Stimulated activated CD4-positive, alpha-beta T cell treated with anti-CD3 and anti-CD28 coated beads, Interleukin-4, amount 100 ng/mL, for 24 hours (primary cell): ENCODE results near the gene CHURC1.
"Not testable (repeated sequence)": the region's sequence is repeated elsewhere in the genome, so short reads cannot be mapped to it uniquely, and the experiment has no call there.

Source experiments
- DNase-seq: peaks from one replicate; pipeline ENCODE4 v3.0.0-alpha.2; 2020

CHURC1 gene

DNA sequence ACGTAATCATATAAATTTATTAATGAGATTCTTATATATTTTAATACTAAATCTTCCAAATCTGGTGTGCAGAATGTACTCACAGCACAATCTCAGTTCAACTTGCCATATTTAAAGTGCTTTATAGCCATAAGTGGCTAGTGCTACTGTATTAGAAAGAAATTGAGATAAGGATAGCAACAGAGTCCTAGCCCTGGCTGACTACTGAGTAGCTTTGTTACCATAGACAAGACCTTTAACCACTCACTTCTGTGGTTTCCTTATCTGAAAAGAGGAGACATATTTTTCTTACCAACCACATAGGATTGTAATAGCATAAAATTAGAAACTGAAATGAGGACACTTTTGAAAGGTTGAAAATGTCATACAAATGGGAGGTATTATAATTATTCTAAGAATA lies 2.0 kb upstream of the CHURC1 start:
- DNase-seq = no peak

DNA sequence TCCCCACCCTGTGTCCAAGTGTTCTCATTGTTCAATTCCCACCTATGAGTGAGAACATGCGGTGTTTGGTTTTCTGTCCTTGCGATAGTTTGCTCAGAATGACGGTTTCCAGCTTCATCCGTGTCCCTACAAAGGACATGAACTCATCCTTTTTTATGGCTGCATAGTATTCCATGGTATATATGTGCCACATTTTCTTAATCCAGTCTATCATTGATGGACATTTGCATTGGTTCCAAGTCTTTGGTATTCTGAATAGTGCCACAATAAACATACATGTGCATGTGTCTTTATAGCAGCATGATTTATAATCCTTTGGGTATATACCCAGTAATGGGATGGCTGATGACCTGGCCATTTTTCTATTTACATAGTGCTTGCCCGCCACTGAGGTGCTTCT lies 778 bp upstream of the CHURC1 start:
- not testable (repeated sequence) for DNase-seq

DNA sequence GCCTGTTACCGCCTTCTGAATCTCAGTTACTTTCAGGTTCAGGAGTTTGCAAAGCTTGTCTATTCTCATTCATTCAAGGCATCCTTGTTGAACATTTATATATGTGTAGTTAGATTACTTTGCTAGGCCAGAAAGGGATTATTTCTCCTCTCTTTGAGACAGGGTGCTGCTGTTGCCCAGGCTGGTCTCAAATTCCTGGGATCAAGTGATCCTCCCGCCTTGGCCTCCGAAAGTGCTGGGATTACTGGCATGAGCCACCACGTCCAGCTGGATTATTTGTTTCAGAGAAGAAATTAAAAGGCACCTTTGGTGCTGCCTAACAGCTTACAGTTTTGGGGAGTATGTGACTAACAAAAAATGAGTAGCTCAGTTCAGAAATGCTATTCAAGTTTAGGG lies 772 bp downstream of the CHURC1 start:
- no peak for DNase-seq

DNA sequence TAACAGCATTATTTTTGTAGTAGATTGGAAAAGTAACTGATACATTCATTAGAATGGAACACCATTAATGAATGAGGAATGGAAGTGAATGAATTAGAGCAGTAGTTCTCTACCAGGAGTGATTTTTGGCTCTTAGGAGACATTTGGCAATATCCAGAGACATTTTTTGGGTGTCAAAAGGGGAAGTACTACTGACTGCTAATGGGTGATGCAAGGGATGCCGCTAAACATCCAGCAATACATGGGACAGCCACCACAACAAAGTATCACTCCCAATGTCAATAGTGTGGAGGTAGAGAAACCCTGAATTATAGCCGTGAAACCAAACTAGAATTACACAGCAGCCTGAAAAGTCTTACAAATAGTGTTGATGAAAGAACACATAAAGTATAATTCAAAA lies 1.5 kb downstream of the CHURC1 start:
- DNase-seq = no peak

DNA sequence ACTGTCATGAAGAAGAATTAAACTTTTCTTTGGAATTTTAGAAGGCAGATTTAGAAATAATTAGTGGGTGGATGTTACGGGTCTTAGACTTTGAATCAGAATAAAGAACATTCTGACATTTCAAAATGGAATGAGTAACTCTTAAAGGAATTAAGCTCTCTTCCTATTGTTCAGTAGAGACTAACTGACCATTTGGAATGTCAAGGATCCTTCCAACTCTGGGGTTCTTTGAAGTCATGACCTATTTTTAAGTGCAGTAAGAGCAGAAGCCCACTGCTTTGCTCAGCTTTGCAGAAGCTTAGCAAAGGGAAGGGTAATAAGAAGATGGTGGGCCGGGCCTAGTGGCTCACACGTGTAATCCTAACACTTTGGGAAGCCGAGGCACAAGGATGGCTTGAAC lies 4.0 kb downstream of the CHURC1 start:
- DNase-seq = no peak

DNA sequence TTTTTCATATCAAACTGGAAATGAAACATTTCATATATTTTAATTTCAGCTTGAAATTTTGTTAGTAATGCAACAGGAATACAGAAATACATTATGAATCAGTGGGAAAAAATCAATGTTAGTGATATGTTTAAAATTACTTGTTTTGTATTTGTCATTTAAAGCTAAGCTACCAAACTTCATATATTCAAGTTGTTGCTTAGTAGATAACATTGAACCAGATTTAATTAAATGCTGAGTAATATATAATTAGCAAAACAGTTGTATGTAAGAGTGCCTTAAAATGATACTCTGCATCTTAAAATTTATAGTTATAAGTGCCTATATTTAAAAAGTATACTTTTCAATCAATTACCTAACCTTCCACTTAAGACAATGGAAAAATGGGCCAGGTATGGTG lies 5.0 kb downstream of the CHURC1 start:
- no peak for DNase-seq

DNA sequence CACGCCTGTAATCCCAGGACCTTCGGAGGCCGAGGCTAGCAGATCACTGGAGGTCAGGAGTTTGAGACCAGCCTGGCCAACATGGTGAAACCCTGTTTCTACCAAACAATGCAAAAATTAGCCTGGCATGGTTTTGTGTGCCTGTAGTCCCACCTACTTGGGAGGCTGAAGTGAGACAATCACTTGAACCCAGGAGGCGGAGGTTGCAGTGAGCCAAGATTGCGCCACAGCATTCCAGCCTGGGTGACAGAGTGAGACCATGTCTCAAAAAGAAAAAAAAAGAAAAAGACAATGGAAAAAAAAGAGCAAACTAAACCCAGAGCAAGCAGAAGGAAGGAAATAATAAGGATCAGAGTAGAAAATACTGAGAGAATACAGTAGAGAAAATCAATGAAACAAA lies 5.4 kb downstream of the CHURC1 start:
- no peak for DNase-seq

DNA sequence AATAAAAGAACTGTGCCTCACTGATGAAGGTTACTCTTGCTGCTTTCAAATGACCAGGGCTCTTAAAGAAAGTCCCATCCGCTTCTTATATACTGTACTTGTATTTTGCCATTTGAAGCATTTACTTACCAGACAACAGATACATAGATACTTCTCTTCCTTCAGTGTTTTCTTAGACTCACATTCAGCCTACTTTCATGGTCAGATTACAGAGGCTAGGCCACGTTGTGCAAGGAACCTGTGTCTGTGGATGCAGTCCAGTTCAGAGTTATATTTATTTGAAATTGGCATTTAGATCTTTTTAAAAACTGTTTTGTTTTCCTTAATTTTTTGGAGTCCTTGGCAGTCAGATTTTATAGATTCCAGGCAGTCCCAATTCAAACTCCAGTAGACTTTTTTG lies 6.2 kb downstream of the CHURC1 start:
- no peak for DNase-seq

DNA sequence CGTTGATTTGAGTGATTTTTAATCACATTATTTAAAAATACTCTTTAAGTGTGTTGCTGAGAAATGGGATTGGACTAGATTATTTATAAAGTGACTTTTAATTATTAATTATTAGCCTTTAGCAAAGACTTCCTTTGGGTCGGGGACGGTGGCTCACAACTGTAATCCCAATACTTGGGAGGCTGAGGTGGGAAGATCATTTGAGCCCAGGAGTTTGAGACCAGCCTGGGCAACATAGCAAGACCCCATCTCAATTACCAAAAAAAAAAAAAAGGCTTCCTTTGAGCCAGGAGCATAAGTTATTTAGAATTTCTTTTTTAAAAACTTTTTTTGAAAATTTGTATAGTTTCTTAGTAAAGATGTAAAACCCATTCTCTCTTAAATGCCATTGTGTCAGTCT lies 8.8 kb downstream of the CHURC1 start:
- no peak for DNase-seq

DNA sequence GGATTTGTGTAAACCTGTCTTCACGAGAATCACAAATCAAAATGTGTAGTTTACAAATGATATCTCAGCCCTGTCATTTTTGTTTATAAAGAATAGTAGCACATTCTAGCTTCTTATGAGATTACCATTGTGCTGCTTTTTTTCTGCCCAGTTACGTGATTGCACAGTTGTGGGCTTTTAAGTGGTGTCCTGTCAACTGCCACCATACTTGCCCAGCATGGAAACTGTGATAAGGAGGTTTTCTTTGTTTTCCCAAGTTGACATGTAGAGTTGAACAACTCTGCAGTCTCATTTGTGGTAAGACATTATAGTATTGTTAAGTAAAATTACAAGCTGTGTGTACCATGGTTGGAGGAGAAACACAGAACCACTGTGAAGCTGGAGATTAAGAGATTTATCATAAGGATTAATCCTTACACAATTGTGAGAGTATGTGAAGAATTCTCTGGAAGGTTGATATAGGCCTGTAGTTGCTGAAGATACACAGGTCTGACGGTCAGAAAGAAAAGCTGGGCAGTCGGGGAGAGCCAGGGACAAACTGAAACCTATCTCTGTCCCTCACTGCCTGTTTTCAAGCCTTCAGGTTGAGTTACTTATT lies 12.2 kb downstream of the CHURC1 start:
- DNase-seq = no peak

DNA sequence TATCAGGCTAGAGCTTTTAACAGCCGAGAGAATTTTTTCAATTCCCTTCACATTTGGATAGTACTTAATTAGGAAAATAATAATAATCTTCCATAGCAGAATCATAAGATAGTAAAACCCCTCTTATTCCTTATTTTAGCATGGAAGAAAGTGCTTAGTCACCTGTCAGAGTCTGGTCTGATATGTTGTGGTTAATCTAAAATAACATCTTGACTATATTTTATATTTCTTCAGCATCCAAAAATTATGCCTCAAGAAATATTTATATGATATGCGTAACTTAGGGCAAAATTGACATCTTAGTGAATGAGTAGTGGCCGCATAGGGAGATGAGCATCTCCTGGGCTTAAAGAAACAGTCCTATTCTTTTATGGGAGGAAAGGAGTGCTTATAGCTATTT lies 12.8 kb downstream of the CHURC1 start:
- DNase-seq = no peak

DNA sequence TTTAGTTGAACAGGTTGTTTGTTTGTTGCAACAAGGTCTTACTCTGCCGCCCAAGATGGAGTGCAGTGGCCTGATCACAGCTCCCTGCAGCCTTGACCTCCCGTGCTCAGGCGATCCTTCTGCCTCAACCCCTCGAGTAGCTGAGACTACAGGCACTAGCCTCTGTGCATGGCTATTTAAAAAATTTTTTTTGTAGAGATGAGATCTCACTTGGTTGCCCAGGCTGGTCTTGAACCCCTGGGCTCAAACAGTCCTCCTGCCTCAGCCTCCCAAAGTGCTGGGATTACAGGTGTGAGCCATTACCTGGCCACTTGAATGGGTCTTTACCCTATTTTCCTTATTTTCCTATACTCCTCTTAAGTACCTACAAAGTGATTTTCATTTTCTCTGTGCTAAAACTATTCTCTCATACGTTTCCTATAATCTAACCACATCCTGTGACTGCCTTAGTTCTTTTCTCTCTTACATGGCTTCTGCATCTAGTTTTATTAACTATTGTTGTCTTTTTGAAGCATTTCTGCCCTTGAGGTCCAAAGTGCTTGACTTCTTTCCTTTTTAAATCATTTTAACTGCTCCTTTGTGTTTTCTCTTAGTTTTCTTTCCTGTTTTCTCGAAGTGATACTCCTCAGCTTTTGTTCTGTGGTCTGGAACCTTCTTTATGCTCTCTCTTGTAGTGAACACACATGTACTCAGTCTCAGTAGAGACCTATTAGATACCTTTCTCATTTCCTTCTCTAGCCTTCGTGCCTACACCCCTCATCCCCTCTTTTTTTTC lies 14.2 kb downstream of the CHURC1 start:
- no peak for DNase-seq

DNA sequence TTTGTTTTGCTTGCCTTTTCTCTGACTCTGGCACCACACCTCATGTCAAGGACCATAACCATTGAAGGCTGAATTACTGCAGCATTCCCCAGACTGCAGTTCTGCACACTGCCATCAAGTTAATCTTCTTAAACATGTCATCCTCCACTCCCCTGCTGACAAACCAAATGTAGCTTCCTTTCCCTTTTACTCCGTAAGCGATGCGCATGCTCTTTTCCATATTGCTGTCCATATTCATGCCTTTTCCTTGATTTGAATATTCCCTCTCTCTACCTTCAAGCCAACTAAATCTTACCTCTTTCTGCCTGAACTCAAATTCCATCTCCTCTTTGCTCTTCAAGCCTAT lies 14.7 kb downstream of the CHURC1 start:
- no peak for DNase-seq

DNA sequence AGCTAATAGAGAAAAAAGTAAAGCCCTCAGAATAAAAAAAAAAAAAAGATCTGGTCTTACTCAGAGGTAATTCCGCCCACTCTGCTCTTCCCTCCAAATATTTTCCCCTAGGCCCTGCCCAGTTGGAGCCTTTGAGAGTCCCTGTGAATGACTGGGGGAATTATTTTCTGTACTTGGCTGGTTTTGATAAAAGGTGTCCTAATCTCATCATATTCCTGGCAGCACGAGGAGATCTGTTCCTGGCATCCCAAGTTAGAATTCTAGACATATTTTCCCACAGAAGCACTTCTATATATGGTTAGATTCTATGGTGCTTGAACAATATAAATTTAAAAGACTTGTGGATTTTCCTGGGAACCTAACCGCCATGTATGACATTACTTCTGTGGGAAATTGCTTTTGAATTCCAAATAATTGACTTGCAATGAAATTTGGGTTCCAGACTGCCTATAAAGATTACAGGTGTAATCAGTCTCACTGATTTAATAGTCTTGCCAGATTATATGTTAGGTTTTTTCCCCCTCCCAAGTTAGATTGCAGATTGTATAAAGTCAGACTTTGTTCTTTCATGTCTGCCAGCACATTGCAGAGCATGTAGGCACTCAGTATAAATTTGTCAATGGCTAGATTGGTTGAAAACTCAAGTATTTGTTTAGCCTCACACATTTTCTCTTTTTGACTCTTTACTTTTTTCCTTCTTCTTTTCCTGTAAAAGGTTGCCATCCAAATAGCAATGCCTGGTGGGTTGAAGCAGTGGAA lies 16.0 kb downstream of the CHURC1 start:
- DNase-seq = no peak

DNA sequence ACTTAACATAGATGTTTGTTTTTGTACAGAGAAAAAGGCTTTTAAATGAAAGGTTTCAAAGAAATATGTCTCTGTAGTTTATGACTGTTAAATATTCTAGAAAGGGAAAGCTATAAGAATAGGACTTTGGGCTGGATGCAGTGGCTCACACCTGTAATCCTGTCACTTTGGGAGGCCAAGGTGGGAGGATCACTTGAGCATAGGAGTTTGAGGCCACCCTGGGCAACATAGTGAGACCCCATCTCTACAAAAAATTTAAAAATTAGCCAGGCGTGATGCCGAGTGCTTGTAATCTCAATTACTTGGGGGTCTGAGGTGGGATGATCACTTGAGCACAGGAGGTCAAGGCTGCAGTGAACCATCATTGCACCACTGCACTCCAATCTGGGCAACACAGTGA lies 16.9 kb downstream of the CHURC1 start:
- no peak for DNase-seq

DNA sequence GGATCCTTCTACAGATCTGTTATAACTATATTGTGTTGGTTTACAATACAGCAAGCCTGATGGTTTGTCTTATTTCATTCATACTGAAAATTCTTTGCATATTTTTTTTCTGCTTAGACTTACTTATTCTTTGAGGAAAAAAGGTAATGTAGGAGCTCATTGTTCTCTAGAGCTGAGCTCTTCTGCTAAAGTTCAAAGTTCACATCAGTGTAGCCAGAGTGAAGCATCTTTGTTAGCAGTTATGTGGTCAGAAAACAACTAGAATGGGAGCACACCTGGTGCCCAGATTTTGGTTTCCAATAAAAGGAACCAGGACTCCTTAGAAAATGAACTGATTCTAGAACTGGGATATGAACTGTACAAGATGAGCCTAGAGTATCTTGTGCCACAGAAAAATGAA lies 18.0 kb downstream of the CHURC1 start:
- DNase-seq = no peak

DNA sequence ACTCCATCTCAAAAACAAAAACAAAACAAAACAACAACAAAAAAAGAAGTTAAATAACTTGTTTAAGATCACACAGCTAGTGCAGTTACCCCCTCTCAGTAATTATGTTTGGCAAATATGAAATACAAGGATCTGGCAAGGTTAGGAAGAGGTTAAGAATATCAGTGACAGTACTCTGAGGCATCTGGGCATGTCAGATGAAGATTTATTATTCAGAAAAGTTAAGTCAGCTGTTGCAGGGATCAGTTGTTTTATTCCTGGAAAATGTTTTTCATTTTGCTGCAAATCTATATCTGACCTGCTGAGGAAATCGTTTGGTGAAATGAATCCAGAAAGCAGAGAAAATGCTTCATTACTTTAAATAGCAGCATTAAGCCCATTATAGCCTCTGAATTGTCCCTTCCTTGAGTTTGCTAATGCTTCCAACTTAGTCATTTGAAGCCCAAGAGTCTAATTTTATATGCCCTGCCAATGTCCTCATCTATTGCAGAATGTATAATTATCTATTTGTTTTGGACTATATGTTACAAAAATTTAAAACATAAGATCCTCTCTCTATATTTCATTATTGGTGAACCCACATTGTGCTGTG lies 20.2 kb downstream of the CHURC1 start:
- no peak for DNase-seq

DNA sequence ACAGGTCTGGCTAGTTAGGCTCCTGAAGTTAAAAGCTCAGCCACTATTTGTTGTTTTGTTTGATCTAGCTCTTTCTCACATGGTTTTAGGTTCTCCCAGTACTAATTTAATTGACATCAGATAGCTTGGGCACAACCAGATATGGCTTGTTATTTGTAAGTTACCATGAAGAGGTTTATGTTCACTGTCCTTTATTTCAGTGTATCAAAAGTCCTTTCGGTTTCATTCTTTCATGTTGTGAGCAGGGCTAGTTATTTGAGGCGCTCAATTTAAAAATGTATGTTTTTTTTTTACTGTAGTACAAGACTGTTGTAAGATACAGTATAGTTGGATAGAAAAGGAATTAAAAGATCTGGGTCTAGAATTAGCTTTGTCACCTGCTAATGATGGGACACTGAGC lies 21.3 kb downstream of the CHURC1 start:
- no peak for DNase-seq

DNA sequence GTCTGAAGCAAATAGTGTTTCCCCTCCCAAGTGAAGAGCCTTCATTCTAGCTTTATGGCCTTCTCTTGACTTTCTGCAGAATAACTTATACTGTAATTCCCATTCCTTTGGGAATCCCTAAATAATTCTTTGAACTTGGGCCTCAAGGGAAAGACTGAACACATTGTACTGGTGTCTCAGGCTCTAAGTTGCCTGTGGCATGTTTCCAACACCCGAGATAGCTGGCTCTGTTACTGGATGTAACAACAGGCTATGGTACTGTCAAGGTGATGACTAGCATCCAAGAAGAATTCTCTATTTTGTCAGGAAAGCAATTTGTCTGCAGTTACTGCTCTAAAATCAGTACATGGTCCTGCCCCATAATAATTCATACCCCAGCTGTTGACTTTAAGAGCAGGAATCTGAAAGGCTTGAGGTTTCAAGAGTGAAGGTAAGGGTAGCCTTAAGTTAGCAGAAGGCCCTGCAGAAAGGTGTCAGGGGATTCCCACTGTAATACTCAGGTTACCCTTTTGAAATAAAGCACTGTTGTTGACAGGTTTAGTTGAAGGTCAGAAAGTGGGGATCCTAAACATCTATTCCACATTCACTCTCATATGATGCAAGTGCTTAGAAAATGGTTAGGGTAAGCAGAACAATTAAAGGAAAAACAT lies 23.0 kb downstream of the CHURC1 start:
- no peak for DNase-seq

DNA sequence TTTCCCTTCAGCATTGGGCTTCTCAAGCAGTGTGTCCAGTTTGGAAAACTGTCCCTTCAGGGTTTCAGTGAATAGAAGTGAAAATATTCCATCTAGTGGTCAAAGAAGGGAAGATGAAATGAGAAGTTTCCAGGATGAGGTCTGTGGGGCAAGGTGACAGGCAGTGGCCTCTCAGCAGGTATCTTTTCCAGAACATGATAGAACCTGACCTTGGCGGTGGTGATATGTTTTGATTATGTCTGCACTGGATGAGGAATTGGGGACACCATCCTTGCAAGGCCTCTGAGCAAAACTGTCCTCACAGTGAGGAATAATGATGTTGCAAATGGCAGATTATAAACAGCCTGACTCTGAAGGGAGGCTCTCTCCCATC lies 23.6 kb downstream of the CHURC1 start:
- no peak for DNase-seq

DNA sequence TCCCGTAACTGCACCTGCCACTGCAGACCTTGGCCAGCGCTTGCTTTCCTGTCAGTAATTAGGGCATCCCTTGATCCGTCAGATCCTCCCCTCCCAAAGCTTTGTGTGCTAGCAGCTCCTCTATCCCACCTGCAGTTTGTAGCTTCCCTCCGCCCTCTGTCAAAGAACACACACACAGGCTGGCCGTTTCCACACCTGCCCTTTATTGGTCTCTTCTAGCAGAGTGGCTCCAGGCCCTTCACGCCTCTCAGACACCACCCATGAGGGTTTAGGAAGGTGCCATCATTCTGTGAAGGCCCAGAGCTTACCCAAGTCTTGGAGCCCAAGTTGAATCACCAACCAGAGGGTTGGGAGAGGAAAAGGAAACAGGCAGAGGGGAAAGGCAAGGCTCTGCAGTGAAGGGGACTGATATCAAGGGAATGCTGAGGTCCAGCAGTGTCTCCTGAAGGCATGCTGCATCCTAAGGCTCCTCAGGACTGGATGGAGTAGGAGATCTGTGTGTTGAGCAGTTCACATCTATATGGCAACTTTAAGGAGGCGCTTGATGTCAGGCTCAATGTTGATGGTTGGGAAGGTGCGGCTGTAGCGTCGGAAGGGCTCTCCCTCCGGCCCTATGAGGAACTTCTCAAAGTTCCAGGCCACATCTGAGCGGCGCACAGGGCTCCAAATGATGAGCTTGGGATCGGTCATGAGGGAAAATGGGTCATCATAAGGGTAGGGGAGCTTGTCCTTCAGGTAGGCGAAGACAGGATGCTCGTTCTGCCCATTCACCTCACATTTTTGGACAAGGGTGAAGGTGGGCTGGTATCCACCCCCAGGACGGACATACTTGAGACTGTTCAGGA lies 24.9 kb downstream of the CHURC1 start:
- DNase-seq = no peak

DNA sequence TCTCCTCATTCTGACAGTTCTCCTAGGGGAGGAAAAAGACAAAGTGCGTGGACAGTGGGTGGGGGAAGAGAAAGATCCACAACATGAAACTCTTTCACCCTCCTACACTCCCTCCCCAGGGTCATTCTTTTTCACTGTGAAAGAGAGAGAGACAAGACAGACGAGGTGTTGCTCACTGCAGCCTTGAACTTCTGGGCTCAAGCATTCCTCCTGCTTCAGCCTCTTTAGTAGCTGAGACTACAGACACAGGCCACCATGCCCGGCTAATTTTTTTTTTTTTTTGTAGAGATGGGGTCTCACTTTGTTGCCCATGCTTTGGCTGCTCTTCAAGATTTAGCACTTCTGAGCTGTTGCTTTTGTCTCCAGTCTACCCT lies 25.5 kb downstream of the CHURC1 start:
- DNase-seq = no peak
